ENCODE measurements around the gene TUBA1B.

TUBA1B gene

GRCh38 chr12:49091056-49091835 lies 39.9 kb downstream of the TUBA1B start:
- no peak for DNase-seq (ENCODE audit: low read depth in 2 of 3, low spot score in 2 of 3)

- DNase-seq (ENCODE audit: low read depth in 2 of 3, low spot score in 2 of 3): no peak
Measured at GRCh38 chr12:49089821-49090773, 41.1 kb downstream of the TUBA1B start.

GRCh38 chr12:49088932-49089330 lies 42.3 kb downstream of the TUBA1B start:
- no peak for DNase-seq (ENCODE audit: low read depth in 2 of 3, low spot score in 2 of 3)

GRCh38 chr12:49088150-49088931 lies 42.9 kb downstream of the TUBA1B start:
- no peak for DNase-seq (ENCODE audit: low read depth in 2 of 3, low spot score in 2 of 3)

GRCh38 chr12:49086116-49086515 lies 45.1 kb downstream of the TUBA1B start:
- DNase-seq (ENCODE audit: low read depth in 2 of 3, low spot score in 2 of 3): no peak

- no peak for DNase-seq (ENCODE audit: low read depth in 2 of 3, low spot score in 2 of 3)
Measured at GRCh38 chr12:49084438-49084837, 46.8 kb downstream of the TUBA1B start.

- no peak for DNase-seq (ENCODE audit: low read depth in 2 of 3, low spot score in 2 of 3)
Measured at GRCh38 chr12:49079793-49080192, 51.4 kb downstream of the TUBA1B start.

Data from activated CD8-positive, alpha-beta memory T cell treated with anti-CD3 and anti-CD28 coated beads for 48 hours (primary cell).